ENCODE results near the gene SENP1. TPM values are rescaled to one million over a fixed set of nuclear protein-coding genes. Genes with fewer than 3 reads are reported as not detected.

SENP1 gene
- total and polyA plus RNA-seq, 2 of the 13 experiments (the other 11 are each of a cell fraction or from before 2014, with no cell fraction given) = 14.0 to 20.2 TPM

DNA sequence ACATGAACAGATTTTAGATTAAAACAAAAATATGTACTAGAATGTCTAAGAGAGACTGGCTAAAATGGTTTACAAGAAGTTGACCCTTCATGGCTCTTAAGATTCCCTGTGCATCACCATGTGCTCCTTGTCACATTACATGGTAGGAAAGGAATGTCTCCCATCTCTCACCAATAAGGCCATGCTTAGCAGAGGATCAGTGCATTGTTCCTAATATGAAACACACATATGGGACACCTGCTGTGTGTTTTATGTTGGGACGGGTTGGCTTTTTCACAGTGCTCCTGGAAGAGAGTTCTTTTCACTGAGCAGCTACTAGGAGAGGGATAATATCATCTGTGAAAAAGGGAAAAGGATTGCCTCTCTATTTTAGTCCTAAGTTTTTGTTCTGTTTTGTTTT is 22.9 kb upstream of the SENP1 start:
- H3K4me2 ChIP-seq (ENCODE audit: low read depth, low read length) = no peak overlapping the region
- H3K36me3 ChIP-seq (replicated peaks in 1 of 2; ENCODE audit: control insufficient read depth in 1 of 2, insufficient read depth in 2 of 2, low read length in 2 of 2) = no peaks in the 10 kb centered on the region
- in situ Hi-C loops (cut with HindIII; ENCODE audit: extremely low pct_ligation_motif_present, low pct_unique_long_range_greater_than_20kb) = no loop called here
- no peak overlapping the region for H3K9ac ChIP-seq (ENCODE audit: insufficient read depth, low read depth, low read length)
- H4K20me1 ChIP-seq (ENCODE audit: insufficient read depth, low read length) = no peaks in the 10 kb centered on the region
- intact Hi-C loops (cut with micrococcal nuclease; ENCODE audit: unreplicated experiment) = no loop called here
- H3K4me1 ChIP-seq (ENCODE audit: insufficient read depth, low read length) = peaks cover 6% of the 10 kb centered on the region
- 94% methylated on average over 1 of the region's 1 CpG for WGBS (ENCODE audit: low lambda C conversion rate)
- ChIA-PET CTCF (ENCODE audit: low intra/inter-chr PET ratio, low total read pairs) (no interaction called here), POLR2A (no interaction called here)
- no peak for TF ChIP-seq FOXC1 (CRISPR knock-in tag; IDR thresholded peaks at IDR 0.05; ENCODE audit: borderline replicate concordance)
- TF ChIP-seq ZNF546 (CRISPR knock-in tag; conservative IDR thresholded peaks at IDR 0.05) = no peak
- no peak for TF ChIP-seq ZFP36 (IDR thresholded peaks at IDR 0.05; ENCODE audit: borderline replicate concordance, low read depth, low read length, partially characterized antibody)
- TF ChIP-seq SRY (CRISPR knock-in tag; IDR thresholded peaks at IDR 0.05) = no peak
- TF ChIP-seq, protein P1, sequence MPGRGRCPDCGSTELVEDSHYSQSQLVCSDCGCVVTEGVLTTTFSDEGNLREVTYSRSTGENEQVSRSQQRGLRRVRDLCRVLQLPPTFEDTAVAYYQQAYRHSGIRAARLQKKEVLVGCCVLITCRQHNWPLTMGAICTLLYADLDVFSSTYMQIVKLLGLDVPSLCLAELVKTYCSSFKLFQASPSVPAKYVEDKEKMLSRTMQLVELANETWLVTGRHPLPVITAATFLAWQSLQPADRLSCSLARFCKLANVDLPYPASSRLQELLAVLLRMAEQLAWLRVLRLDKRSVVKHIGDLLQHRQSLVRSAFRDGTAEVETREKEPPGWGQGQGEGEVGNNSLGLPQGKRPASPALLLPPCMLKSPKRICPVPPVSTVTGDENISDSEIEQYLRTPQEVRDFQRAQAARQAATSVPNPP (CRISPR knock-in tag; IDR thresholded peaks at IDR 0.05) = no peak
- no peak for TF ChIP-seq SMARCC2 (IDR thresholded peaks at IDR 0.05)
- no peak for TF ChIP-seq KLF13 (CRISPR knock-in tag; IDR thresholded peaks at IDR 0.05)
- no peak for TF ChIP-seq FOXK2 (IDR thresholded peaks at IDR 0.05)
- TF ChIP-seq ASH2L (IDR thresholded peaks at IDR 0.05; ENCODE audit: insufficient read length, low read depth, low read length) = no peak
- no peak for TF ChIP-seq SMAD9 (CRISPR knock-in tag; IDR thresholded peaks at IDR 0.05)
- no peak for TF ChIP-seq ZNF205 (CRISPR knock-in tag; IDR thresholded peaks at IDR 0.05)
- TF ChIP-seq ZNF720 (CRISPR knock-in tag; IDR thresholded peaks at IDR 0.05) = no peak
- no peak for TF ChIP-seq ZNF230 (CRISPR knock-in tag; IDR thresholded peaks at IDR 0.05)
- no peak for TF ChIP-seq FIP1L1 (IDR thresholded peaks at IDR 0.05; ENCODE audit: borderline replicate concordance, insufficient read depth, low read depth, low read length)
- no peak for TF ChIP-seq MXD4 (CRISPR knock-in tag; IDR thresholded peaks at IDR 0.05)
- TF ChIP-seq GFI1 (CRISPR knock-in tag; IDR thresholded peaks at IDR 0.05; ENCODE audit: borderline replicate concordance) = no peak
- H3K9me3 ChIP-seq (ENCODE audit: low read length) = no peaks in the 10 kb centered on the region
- H3K79me2 ChIP-seq (ENCODE audit: insufficient read depth, low read length) = no peaks in the 10 kb centered on the region
- BruUV-seq (replicated peaks) = no TSS peak
- H3K4me3 ChIP-seq (replicated peaks in 1 of 3; ENCODE audit: insufficient read depth in 1 of 3, low read depth in 2 of 3, low read length in 3 of 3) = no peak overlapping the region
- ATAC-seq (no peak), FAIRE-seq (no peak), DNase-seq (ENCODE audit: low spot score) (no peak)
- no peak overlapping the region for H2AFZ ChIP-seq (ENCODE audit: low read length)
- no peaks in the 10 kb centered on the region; a peak in 1 of 5 replicates for H3K27me3 ChIP-seq (ENCODE audit: control insufficient read depth in 1 of 2, insufficient read depth in 2 of 2, low read length in 2 of 2)
- H3K27ac ChIP-seq (ENCODE audit: extremely low read length, insufficient read depth, low read length) = no peak overlapping the region

Measured in HepG2 (cell line).